Measurements from ENCODE around the gene RGL3. TPM values are rescaled to one million over a fixed set of nuclear protein-coding genes. Genes with fewer than 3 reads are reported as not detected.
"Not testable (repeated sequence)": the region's sequence is repeated elsewhere in the genome, so short reads cannot be mapped to it uniquely, and the experiment has no call there.

RGL3 gene
- total RNA-seq, 1 experiment from 2014 or later = not detected

GRCh38 chr19:11361037-11361770, 57.9 kb downstream of the RGL3 start:
- H3K36me3 ChIP-seq = peaks cover 19% of the 10 kb centered on the region
- no peaks in the 10 kb centered on the region for H3K27me3 ChIP-seq (replicated peaks)
- DNase-seq (ENCODE audit: low read depth in 1 of 2, low spot score in 2 of 2) = no peak
- H3K9me3 ChIP-seq (replicated peaks) = no peaks in the 10 kb centered on the region
- H3K4me3 ChIP-seq = no peak overlapping the region
- H3K27ac ChIP-seq = no peak overlapping the region
- H3K4me1 ChIP-seq (replicated peaks) = peaks cover under 1% of the 10 kb centered on the region

GRCh38 chr19:11359421-11359820, 59.7 kb downstream of the RGL3 start:
- H3K27ac ChIP-seq = no peak overlapping the region
- H3K9me3 ChIP-seq (replicated peaks) = no peaks in the 10 kb centered on the region
- no peak for DNase-seq (ENCODE audit: low read depth in 1 of 2, low spot score in 2 of 2)
- no peaks in the 10 kb centered on the region for H3K27me3 ChIP-seq (replicated peaks)
- H3K36me3 ChIP-seq = peaks cover 19% of the 10 kb centered on the region
- H3K4me3 ChIP-seq = no peak overlapping the region
- H3K4me1 ChIP-seq (replicated peaks) = peaks cover 6% of the 10 kb centered on the region

- peaks cover 6% of the 10 kb centered on the region for H3K4me1 ChIP-seq (replicated peaks)
- H3K4me3 ChIP-seq = no peak overlapping the region
- no peaks in the 10 kb centered on the region for H3K9me3 ChIP-seq (replicated peaks)
- H3K27ac ChIP-seq = no peak overlapping the region
- H3K27me3 ChIP-seq (replicated peaks) = no peaks in the 10 kb centered on the region
- DNase-seq (ENCODE audit: low read depth in 1 of 2, low spot score in 2 of 2) = no peak
- H3K36me3 ChIP-seq = peaks cover 13% of the 10 kb centered on the region
These were observed 62.2 kb downstream of the RGL3 start for GRCh38 chr19:11356676-11357550.

DNA sequence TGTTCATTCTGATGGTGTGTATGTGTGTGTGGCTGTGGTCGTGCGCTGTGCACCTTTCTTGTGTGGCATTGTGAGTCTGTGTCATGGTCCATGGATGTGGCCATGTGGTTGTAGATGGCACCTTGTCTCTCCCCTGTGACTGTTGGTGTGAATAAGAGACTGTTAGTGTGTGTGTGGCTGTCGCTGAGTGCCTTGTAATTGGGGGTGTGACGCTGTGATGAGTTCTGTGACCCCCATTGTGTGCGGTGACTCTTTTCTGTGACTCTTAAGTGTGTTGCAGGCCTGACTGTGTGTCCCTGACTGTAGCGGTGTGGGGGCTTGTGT, 63.1 kb downstream of the RGL3 start:
- H3K4me1 ChIP-seq (replicated peaks) = peaks cover 6% of the 10 kb centered on the region
- peak overlapping the region; percentile 51 for H3K4me3 ChIP-seq
- H3K36me3 ChIP-seq = peaks cover 4% of the 10 kb centered on the region
- DNase-seq (ENCODE audit: low read depth in 1 of 2, low spot score in 2 of 2) = no peak
- no peaks in the 10 kb centered on the region for H3K27me3 ChIP-seq (replicated peaks)
- H3K27ac ChIP-seq = no peak overlapping the region
- H3K9me3 ChIP-seq (replicated peaks) = no peaks in the 10 kb centered on the region

DNA sequence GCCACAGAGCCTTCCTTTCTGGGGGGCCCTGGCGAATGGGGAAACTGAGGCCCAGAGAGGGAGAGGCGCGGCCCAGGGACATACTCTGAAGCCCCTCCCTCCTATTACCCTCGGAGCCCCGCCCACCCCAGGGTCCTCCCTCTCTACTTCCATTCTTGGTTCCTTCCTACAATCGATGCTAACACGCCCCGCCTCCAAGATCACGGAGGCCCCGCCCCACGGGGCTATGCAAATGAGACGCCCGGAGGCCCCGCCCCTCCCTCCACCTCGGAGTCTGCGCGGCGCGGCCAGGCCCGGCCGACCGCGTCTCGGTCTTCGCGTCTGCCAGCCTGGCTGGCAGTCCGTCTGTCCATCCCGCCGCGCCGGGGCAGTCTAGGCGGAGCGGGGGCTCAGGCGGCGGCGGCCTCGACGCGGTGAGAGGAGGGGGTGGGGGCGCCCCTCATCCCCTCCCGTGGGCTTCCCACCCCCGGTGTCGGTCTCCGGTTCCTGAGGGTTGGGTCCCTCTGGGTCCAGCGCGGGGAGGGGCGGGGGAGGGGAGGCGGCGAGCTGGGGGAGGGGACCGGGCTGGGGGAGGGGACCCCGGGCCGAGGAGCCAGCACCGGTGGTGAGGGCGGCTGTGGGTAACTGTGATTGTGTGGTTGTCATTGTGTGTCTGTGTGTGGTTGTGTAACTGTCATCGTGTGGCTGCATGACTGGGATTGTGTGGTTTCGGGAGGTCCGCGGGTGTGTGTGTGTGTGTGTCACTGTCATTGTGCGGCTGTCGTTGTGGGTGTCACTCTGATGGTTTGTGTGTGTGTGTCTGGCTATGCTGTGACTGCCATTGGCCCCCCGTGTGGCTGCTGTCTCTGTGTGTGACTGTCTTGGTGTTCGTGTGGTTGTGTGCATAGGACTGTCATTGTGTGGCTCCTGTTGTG, 63.7 kb downstream of the RGL3 start, which contains the start of gene PLPPR2:
Gene PLPPR2 (plus strand): TSS at position 273 of the 914 bp plus-strand sequence. CDS start 2,242 bp downstream, outside the sequence.
- Histone ChIP-seq H3K4me1 (replicated peaks) (peaks cover 6% of the 10 kb centered on the region), H3K27ac (no peak within 1 kb of the TSS), H3K27me3 (replicated peaks) (no peaks in the 10 kb centered on the region), H3K9me3 (replicated peaks) (no peaks in the 10 kb centered on the region), H3K4me3 (peak within 1 kb of the TSS; percentile 51), H3K36me3 (peaks cover 4% of the 10 kb centered on the region; the same call in 1 of the 2 replicates)
- DNase-seq (ENCODE audit: low read depth in 1 of 2, low spot score in 2 of 2) = peak; percentile 80 to 92

GRCh38 chr19:11354102-11354501, 65.0 kb downstream of the RGL3 start:
- H3K4me3 ChIP-seq; H3K27ac ChIP-seq; DNase-seq (ENCODE audit: low read depth in 1 of 2, low spot score in 2 of 2); H3K9me3 ChIP-seq (replicated peaks); H3K4me1 ChIP-seq (replicated peaks); H3K27me3 ChIP-seq (replicated peaks); H3K36me3 ChIP-seq: not testable (repeated sequence)

GRCh38 chr19:11349171-11349570, 69.9 kb downstream of the RGL3 start:
- H3K27me3 ChIP-seq (replicated peaks) = no peaks in the 10 kb centered on the region
- H3K9me3 ChIP-seq (replicated peaks) = peaks cover 9% of the 10 kb centered on the region

DNA sequence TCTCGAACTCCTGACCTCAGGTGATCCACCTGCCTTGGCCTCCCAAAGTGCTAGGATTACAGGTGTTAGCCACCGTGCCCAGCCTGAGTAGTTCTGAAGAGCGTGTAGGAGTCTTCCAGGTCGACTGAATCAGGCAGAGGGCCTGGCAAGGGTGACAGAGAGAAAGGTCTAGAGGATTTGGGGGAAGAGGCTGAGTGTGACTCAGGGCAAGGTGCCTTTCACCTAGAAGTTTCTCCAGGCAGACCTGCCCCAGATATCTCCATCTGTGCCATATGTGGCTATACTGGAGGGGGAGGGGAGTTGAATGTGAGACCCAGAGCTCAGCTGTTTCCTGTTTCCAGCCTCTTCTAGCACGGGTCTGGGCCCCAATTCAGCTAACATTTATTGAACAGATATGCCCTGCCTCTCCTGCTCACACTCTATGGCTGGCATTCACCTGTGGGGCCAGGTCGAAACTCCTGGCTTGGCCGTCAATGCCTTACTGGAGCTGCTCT, 71.5 kb downstream of the RGL3 start:
- Histone ChIP-seq H3K9me3 (replicated peaks) (peaks cover 9% of the 10 kb centered on the region), H3K4me3 (no peak overlapping the region), H3K27me3 (replicated peaks) (no peaks in the 10 kb centered on the region), H3K27ac (no peak overlapping the region), H3K4me1 (replicated peaks) (peaks cover 31% of the 10 kb centered on the region), H3K36me3 (no peaks in the 10 kb centered on the region)
- DNase-seq (ENCODE audit: low read depth in 1 of 2, low spot score in 2 of 2) = no peak

More at GRCh38 chr19:11349171-11349570, 69.9 kb downstream of the RGL3 start:
- no peak for DNase-seq (ENCODE audit: low read depth in 1 of 2, low spot score in 2 of 2)
- H3K27ac ChIP-seq = no peak overlapping the region
- peaks cover 23% of the 10 kb centered on the region for H3K4me1 ChIP-seq (replicated peaks)
- no peaks in the 10 kb centered on the region for H3K36me3 ChIP-seq
- no peak overlapping the region for H3K4me3 ChIP-seq

GRCh38 chr19:11346104-11346940, 72.8 kb downstream of the RGL3 start, which contains the start of the genes CCDC159 and TMEM205:
Gene CCDC159 (plus strand): TSS chr19:11346519. CDS start chr19:11346607, 88 bp downstream.
Gene TMEM205 (minus strand): TSS chr19:11346268. CDS start chr19:11345619, 649 bp downstream.
- DNase-seq (ENCODE audit: low read depth in 1 of 2, low spot score in 2 of 2) = peak; percentile 97 to 99
- peaks cover 31% of the 10 kb centered on the region for H3K4me1 ChIP-seq (replicated peaks)
- peak within 1 kb of the TSS; percentile 24 for H3K27ac ChIP-seq
- H3K27me3 ChIP-seq (replicated peaks) = no peaks in the 10 kb centered on the region
- peaks cover 9% of the 10 kb centered on the region for H3K9me3 ChIP-seq (replicated peaks)
- peak within 1 kb of the TSS; percentile 51 for H3K4me3 ChIP-seq
- H3K36me3 ChIP-seq = peaks cover 4% of the 10 kb centered on the region

- H3K27ac ChIP-seq = no peak overlapping the region
- peak overlapping the region; percentile 51 for H3K4me3 ChIP-seq
- no peaks in the 10 kb centered on the region for H3K27me3 ChIP-seq (replicated peaks)
- peaks cover 6% of the 10 kb centered on the region for H3K36me3 ChIP-seq
- H3K4me1 ChIP-seq (replicated peaks) = peaks cover 31% of the 10 kb centered on the region
- peaks cover 9% of the 10 kb centered on the region for H3K9me3 ChIP-seq (replicated peaks)
- DNase-seq (ENCODE audit: low read depth in 1 of 2, low spot score in 2 of 2) = no peak
These were observed 73.9 kb downstream of the RGL3 start for GRCh38 chr19:11345122-11345803.
